GM12801 (cell line): ENCODE measurements around the gene TMOD2.

Experiments used
- TF ChIP-seq, protein P1 (sequence below): IDR thresholded peaks from one replicate; pipeline ENCODE4 v1.5.1; 2011; ENCODE audit warnings: control low read depth; ENCODE audit not compliant: insufficient read length; ENCODE audit errors: extremely low read depth

Gene TMOD2

GRCh38 chr15:51751697-51752683 is 593 bp downstream of the TMOD2 start:
- TF ChIP-seq, protein P1, sequence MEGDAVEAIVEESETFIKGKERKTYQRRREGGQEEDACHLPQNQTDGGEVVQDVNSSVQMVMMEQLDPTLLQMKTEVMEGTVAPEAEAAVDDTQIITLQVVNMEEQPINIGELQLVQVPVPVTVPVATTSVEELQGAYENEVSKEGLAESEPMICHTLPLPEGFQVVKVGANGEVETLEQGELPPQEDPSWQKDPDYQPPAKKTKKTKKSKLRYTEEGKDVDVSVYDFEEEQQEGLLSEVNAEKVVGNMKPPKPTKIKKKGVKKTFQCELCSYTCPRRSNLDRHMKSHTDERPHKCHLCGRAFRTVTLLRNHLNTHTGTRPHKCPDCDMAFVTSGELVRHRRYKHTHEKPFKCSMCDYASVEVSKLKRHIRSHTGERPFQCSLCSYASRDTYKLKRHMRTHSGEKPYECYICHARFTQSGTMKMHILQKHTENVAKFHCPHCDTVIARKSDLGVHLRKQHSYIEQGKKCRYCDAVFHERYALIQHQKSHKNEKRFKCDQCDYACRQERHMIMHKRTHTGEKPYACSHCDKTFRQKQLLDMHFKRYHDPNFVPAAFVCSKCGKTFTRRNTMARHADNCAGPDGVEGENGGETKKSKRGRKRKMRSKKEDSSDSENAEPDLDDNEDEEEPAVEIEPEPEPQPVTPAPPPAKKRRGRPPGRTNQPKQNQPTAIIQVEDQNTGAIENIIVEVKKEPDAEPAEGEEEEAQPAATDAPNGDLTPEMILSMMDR: no peak

- TF ChIP-seq, protein P1: no peak
Measured at GRCh38 chr15:51752888-51753287, 1.5 kb downstream of the TMOD2 start.

GRCh38 chr15:51754267-51754666 is 2.9 kb downstream of the TMOD2 start:
- TF ChIP-seq, protein P1: no peak

DNA sequence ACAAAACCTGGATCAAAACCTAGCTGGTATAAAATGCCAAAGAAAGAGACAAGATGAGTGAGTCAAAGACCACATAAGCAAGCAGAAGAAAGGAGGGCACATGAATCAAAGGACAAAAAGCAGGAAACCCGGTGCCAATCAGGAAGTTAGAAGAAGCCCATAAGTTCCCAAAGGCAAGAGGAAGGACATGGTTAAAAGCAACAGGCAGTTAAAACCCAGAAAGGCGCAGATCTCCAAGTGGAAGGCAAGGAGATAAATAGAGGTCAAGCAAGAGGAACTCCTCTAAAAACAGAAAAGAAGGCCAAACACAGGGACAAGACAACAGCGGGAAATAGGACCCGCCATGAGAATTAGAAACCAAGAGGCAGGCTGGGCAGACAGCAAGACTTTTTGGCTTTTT is 4.4 kb downstream of the TMOD2 start:
- TF ChIP-seq, protein P1: no peak

DNA sequence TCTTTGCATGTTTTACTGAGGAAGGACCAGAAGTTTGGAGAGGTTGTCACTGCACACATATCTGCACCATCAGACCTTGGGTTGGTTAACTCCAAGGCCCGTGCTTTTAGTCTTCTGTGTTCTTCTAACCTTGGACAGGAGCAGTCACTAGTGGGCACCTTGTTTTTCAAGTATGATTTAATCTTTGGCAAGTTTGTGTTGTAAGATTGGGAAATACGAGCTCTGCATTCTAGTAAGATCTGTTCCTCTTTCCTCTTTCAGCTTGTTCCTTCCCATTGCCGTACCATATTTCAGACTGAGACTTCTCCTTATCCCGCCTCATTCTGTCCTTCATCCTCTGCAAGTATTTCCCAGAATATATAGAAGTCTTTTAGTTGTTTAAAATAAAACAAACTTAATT is 5.1 kb downstream of the TMOD2 start:
- TF ChIP-seq, protein P1: no peak

DNA sequence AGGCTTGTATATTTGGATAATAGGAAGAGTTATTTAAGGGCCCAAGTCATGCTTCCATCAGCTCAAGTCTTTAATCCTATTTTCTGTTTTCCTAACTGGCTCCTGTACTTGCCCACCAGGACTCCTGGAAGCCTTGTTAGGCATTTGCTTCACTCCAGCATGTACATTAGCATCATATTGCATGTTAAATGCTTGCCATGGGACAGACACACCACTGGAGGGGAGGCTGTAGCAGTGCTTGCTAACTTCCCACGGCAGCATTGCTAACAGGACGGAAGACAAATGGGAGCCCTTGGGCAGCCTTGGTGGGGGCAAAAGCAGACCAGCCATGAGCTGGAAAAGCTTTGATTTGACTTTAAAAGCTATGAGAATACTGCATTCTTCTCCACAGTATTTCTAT is 6.1 kb downstream of the TMOD2 start:
- TF ChIP-seq, protein P1: no peak

DNA sequence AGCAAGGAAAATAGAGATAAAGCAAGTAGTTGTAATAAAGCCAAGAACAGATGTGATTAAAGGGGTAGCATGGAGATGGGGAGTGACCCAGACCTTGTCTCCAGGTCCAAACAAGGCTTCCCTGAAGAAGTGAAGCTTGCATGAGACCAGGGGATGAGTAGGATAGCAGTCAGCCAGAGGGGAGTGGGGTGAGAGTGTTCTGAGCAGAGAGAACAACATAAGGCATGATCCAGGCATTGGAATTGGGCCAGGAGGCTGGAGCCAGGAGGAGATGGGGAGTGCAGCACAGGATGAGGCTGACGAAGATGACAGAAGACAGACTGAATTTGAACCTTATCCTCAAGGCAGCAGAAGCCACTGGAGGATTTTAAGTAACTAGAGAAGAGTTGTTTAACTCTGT is 7.2 kb downstream of the TMOD2 start:
- TF ChIP-seq, protein P1: no peak
